ENCODE measurements around the gene DDX51. TPM values are rescaled to one million over a fixed set of nuclear protein-coding genes. Genes with fewer than 3 reads are reported as not detected.

The DDX51 gene
- total RNA-seq, 2 experiments from 2014 or later: 58.0 to 59.3 TPM

GRCh38 chr12:132127041-132127440, 17.1 kb downstream of the DDX51 start:
- Mint-ChIP-seq H3K27ac (no peak overlapping the region), H3K4me1 (ENCODE audit: low read depth) (no peaks in the 10 kb centered on the region), H3K36me3 (ENCODE audit: low read depth) (peaks cover 45% of the 10 kb centered on the region), H3K27me3 (no peaks in the 10 kb centered on the region), H3K9me3 (peaks cover 3% of the 10 kb centered on the region), H3K4me3 (no peak overlapping the region)
- DNase-seq: no peak
- no peak overlapping the region for H3K4me3 ChIP-seq (ENCODE audit: low read length)
- H3K4me1 ChIP-seq (ENCODE audit: insufficient read depth, low read length): no peaks in the 10 kb centered on the region
- intact Hi-C loops (cut with DNase I, micrococcal nuclease): no loop called here
- ChIA-PET POLR2A (no interaction called here), CTCF (no interaction called here)
- H3K27me3 ChIP-seq (ENCODE audit: control insufficient read depth in 1 of 2, insufficient read depth in 2 of 2, low read length in 2 of 2): no peaks in the 10 kb centered on the region
- peaks cover 7% of the 10 kb centered on the region in 2 experiments for H3K9me3 ChIP-seq (ENCODE audit: control insufficient read depth in 1 of 2, insufficient read depth in 1 of 2, low read length in 2 of 2)
- peaks cover 29% of the 10 kb centered on the region for H3K36me3 ChIP-seq (ENCODE audit: insufficient read depth, low read length)
- no peak for TF ChIP-seq CTCF (IDR thresholded peaks at IDR 0.05)
- H3K27ac ChIP-seq (ENCODE audit: low read depth in 1 of 2, low read length in 2 of 2): no peak overlapping the region
- ATAC-seq (ENCODE audit: poor library complexity): no peak

- intact Hi-C loops (cut with DNase I, micrococcal nuclease): loop anchor here in 1 of 2 experiments (2.0 kb wide), 1 partner anchor 57 kb away; no protein-coding TSS in a partner anchor
- H3K9me3 Mint-ChIP-seq: peaks cover 3% of the 10 kb centered on the region
- Histone ChIP-seq H3K4me3 (ENCODE audit: low read length) (no peak overlapping the region), H3K27ac (ENCODE audit: low read depth in 1 of 2, low read length in 2 of 2) (no peak overlapping the region), H3K27me3 (ENCODE audit: control insufficient read depth in 1 of 2, insufficient read depth in 2 of 2, low read length in 2 of 2) (no peaks in the 10 kb centered on the region), H3K4me1 (ENCODE audit: insufficient read depth, low read length) (no peaks in the 10 kb centered on the region), H3K36me3 (ENCODE audit: insufficient read depth, low read length) (peaks cover 41% of the 10 kb centered on the region), H3K9me3 (ENCODE audit: control insufficient read depth in 1 of 2, insufficient read depth in 1 of 2, low read length in 2 of 2) (peaks cover 4 to 7% of the 10 kb centered on the region in 2 experiments)
- ChIA-PET POLR2A (no interaction called here), CTCF (no interaction called here)
- no peaks in the 10 kb centered on the region for H3K27me3 Mint-ChIP-seq
- no peak overlapping the region for H3K4me3 Mint-ChIP-seq
- no peak for ATAC-seq (ENCODE audit: poor library complexity)
- no peak for TF ChIP-seq CTCF (IDR thresholded peaks at IDR 0.05)
- peaks cover 45% of the 10 kb centered on the region for H3K36me3 Mint-ChIP-seq (ENCODE audit: low read depth)
- no peak for DNase-seq
- H3K27ac Mint-ChIP-seq: no peak overlapping the region
- H3K4me1 Mint-ChIP-seq (ENCODE audit: low read depth): no peaks in the 10 kb centered on the region
Observed at GRCh38 chr12:132125736-132126135, 18.4 kb downstream of the DDX51 start.

- Mint-ChIP-seq H3K4me3 (no peak overlapping the region), H3K9me3 (peaks cover 3% of the 10 kb centered on the region), H3K27me3 (no peaks in the 10 kb centered on the region), H3K36me3 (ENCODE audit: low read depth) (peaks cover 46% of the 10 kb centered on the region), H3K27ac (no peak overlapping the region), H3K4me1 (ENCODE audit: low read depth) (no peaks in the 10 kb centered on the region)
- H3K4me3 ChIP-seq (ENCODE audit: low read length): no peak overlapping the region
- no peaks in the 10 kb centered on the region for H3K27me3 ChIP-seq (ENCODE audit: control insufficient read depth in 1 of 2, insufficient read depth in 2 of 2, low read length in 2 of 2)
- intact Hi-C loops (cut with DNase I, micrococcal nuclease): loop anchor here in 1 of 2 experiments (2.0 kb wide), 1 partner anchor 56 kb away; no protein-coding TSS in a partner anchor
- no peak for TF ChIP-seq CTCF (IDR thresholded peaks at IDR 0.05)
- ChIA-PET CTCF (no interaction called here), POLR2A (no interaction called here)
- H3K4me1 ChIP-seq (ENCODE audit: insufficient read depth, low read length): no peaks in the 10 kb centered on the region
- H3K36me3 ChIP-seq (ENCODE audit: insufficient read depth, low read length): peaks cover 45% of the 10 kb centered on the region
- H3K27ac ChIP-seq (ENCODE audit: low read depth in 1 of 2, low read length in 2 of 2): no peak overlapping the region
- no peak for DNase-seq
- peaks cover 0 to 7% of the 10 kb centered on the region in 2 experiments for H3K9me3 ChIP-seq (ENCODE audit: control insufficient read depth in 1 of 2, insufficient read depth in 1 of 2, low read length in 2 of 2)
- no peak for ATAC-seq (ENCODE audit: poor library complexity)
Observed at GRCh38 chr12:132124766-132125425, 19.2 kb downstream of the DDX51 start.
